T1000 (cell line): ENCODE measurements around the gene MS4A14.
"Not testable (repeated sequence)": the region's sequence is repeated elsewhere in the genome, so short reads cannot be mapped to it uniquely, and the experiment has no call there.

ENCODE experiments used
- DNase-seq: peaks from one replicate; lab custom pipeline; 2025; ENCODE audit warnings: mixed read lengths; lab: John Stamatoyannopoulos, UW

Gene MS4A14, protein sequence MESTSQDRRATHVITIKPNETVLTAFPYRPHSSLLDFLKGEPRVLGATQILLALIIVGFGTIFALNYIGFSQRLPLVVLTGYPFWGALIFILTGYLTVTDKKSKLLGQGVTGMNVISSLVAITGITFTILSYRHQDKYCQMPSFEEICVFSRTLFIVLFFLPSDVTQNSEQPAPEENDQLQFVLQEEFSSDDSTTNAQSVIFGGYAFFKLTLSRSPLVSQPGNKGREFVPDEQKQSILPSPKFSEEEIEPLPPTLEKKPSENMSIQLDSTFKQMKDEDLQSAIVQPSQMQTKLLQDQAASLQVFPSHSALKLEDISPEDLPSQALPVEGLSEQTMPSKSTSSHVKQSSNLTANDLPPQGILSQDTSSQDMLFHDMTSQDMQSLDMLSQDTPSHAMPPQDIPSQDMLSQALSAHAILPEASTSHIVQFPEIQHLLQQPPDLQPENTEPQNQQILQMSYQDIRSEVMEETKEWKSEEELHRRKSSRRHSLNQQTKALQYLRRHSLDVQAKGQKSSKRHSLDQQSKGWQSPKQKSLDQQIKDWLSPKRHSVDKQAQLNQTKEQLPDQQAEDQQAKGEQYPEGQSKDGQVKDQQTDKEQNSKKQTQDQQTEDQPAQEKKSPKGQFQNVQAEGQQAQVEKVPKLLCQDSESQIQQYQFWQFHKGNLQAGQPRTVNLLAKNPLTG

GRCh38 chr11:60396382-60396781, at the start of gene MS4A14:
TSS of gene MS4A14 (plus strand) at chr11:60396459. CDS start at chr11:60396579, 120 bp downstream.
- no peak for DNase-seq

DNA sequence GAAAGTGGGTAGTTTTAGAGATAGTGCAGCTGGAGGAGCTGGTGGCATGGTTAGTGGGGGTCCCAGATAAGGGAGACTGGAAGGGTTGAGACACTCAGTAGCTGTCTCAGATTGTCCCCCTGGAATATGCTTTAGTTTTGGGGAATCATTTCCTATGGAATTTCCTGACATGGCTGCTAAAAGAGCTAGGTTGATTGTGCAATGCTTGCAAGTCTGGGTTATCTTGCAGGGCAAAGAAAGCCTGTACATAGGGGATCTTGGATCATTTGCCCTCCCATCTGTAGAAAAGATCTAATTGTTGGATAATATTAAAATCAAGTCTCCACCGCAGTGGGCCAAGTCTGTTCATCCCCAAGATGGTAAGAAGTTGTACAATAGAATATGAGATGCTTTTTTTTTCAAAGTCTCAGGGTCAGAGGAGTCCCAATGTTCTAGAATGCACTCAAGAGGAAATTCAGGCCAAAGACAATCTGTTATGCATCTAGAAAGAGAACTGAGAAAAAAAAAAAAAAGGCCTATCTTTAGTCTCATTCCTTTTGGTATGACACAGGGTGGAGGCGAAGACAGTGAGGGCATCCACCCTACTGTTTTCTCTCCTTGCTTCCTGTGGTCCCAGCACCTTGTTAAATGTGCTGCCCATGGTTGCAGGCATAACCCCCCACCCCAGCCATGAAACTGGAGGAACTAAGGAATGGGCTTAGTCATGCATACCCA, 49.0 kb upstream of the MS4A14 start:
- DNase-seq = no peak

DNA sequence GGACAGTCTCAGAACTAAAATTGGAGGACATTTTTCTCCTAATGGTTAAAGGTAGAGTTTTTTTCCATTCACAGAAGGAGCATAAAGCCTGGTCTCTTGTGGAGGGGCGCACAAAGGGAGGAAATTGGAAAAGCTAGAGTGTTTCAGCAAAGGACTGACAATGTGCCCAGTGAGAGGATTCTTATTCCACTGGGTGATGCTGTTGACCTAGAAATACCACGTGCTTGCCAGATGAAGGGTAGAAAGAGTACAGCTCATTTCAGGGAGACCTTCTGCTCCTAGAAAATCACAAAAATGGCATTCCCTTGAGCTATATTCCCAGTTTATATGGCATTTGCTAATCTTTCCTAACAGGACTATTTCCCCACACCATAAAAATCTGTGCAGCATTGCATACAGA, 48.1 kb upstream of the MS4A14 start:
- no peak for DNase-seq

DNA sequence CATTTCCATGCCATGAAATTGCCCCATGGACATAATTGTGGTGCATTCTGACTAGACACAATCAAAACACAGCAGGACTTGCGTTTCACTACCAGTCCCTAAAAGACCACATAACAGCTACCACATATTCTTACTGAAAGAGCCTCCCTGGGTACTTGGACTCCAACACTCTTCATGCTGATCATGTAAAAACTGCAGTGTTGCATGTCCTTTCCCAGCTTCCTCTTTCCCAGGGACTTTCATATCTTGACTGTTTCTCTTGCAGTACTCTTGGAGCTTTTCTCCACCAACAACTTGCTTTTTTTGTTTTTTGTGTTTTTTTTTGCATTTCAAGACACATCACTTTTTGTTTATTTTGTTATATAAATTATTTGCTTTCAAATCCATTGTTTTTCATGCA, 46.3 kb upstream of the MS4A14 start:
- no peak for DNase-seq

DNA sequence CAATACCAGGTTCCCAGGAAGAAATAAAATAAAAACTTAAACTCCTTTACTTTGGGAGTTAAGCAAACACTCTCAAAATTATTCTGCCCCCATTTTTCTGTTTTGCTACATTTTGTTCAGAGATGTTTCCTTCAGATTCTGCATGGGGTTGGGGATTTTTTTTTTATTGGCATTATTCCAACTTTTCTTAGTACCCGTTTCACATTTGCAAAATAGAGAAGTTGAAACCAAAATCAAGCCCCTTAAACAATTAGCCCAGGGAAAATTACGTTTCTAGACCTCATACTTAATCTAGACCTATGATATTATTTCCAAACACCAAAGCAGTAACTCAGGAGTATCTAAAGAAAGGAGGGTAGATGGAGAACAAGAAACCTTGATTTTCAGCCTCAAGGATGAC, 38.5 kb upstream of the MS4A14 start:
- DNase-seq = no peak

GRCh38 chr11:60360621-60361020, 35.6 kb upstream of the MS4A14 start:
- DNase-seq = no peak

- DNase-seq = no peak
Observed at GRCh38 chr11:60362241-60362640, 34.0 kb upstream of the MS4A14 start.

DNA sequence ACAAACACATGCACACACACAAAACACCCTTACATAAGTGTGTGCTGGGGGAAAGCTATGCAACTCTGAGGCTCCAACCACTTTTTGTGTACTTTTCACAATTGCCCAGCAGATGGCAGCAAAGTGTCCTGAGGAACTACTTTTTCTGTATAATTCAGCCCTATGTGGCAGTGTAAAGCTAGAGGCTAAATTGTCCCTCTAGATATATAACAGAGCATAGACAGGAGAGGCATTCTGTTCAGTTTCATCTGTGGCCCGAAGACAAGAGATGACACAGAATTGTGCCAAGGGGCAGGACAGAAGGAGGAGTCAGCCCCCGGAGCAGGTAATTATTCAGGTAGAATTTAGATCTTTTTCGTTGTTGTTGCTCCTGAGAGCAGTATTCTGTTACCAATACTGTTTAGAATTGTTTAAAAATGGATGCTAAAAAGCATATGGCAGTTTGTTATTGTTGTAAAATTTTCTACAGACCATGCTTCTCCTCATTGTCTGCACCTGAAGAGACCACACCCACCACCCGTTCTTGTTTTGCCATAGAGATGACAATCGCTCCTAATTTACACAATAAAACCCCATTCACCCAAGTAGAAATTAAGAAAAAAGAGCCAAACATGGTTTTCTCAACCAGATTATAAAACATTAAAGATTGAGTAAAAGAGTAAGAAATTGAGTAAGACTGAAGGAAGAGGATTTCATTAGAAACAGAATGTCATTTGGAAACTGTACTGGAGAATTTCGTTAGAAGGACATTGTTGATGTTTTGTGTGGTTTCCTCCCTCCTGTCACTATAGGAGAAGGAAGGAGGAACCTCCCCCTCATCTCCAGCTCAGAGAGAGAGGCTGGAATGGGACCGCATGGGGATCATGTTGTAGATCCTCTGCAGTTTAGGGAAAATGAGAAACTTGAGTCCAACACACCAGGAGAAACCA, 32.5 kb upstream of the MS4A14 start:
- peak; percentile 14 for DNase-seq

GRCh38 chr11:60366262-60366904, 29.9 kb upstream of the MS4A14 start:
- DNase-seq = not testable (repeated sequence)

- DNase-seq = no peak
Observed at GRCh38 chr11:60367009-60367408, 29.2 kb upstream of the MS4A14 start.

GRCh38 chr11:60367896-60368295, 28.4 kb upstream of the MS4A14 start:
- no peak for DNase-seq

DNA sequence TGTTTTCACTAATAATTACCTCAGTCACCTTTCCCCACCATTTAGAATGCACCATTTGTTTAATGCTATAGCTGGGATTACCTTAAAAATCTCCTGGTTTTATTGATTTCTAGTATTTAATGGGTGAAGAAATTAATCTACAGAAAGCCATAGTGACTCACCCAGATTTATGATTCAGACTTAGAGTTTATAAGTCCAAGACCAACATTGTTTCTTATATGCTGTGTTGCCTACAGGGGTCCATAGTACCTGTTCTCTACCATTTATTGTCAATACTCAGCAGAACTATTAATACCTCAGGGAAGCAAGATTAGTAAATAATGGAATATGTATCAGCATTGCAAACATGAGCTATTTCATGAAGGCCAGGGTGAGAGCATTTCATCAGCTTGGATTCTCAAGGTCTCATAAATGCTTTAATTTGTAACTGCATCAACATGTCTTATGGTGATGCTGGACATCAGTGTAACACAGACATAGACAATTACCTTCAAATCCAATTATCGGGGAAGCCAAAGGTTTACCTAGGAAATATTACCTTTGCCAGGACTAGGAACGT, 25.9 kb upstream of the MS4A14 start:
- no peak for DNase-seq

- no peak for DNase-seq
Observed at GRCh38 chr11:60370811-60371298, 25.4 kb upstream of the MS4A14 start.

- no peak for DNase-seq
Observed at GRCh38 chr11:60371386-60371785, 24.9 kb upstream of the MS4A14 start.

DNA sequence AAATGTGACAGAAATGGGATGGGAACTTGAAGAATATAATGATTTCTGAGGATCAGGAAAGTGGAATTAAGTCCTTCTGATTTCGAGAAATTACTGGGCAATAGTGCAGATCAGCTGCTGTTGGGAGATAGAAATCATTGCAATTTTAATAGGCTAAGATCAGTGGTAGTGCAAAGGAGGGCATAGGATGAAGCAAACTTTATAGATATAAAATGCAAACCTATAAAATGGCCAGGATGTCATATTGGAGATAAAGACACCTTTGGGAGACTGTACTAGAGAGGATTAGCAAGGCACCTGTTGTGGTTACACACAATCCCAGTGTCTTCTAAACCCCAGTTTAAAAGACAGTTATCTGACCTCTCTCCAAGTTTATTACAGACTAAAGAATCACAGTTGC, 24.4 kb upstream of the MS4A14 start:
- no peak for DNase-seq

- DNase-seq = no peak
Observed at GRCh38 chr11:60372767-60373166, 23.5 kb upstream of the MS4A14 start.

- no peak for DNase-seq
Observed at GRCh38 chr11:60375316-60375715, 20.9 kb upstream of the MS4A14 start.

DNA sequence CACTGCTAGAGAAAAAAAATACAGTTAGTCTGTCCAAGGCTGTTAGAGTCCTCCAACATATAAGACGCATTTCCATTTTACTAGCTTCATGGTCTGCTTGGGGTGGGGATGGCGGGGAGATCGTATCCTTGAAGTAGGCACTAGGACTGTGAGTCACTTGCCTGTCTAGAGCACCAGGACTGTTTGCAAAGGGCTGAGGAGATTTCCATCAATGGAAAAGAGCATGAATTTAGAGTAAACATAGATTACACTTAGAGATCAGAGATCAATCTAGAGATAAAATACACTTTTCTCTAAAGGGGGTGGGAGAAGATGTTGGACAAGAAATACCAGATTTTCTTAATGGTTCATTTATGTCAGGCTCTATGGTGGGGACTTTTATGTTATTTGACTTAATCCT, 19.7 kb upstream of the MS4A14 start:
- no peak for DNase-seq

GRCh38 chr11:60377401-60378136, 18.7 kb upstream of the MS4A14 start:
- no peak for DNase-seq

DNA sequence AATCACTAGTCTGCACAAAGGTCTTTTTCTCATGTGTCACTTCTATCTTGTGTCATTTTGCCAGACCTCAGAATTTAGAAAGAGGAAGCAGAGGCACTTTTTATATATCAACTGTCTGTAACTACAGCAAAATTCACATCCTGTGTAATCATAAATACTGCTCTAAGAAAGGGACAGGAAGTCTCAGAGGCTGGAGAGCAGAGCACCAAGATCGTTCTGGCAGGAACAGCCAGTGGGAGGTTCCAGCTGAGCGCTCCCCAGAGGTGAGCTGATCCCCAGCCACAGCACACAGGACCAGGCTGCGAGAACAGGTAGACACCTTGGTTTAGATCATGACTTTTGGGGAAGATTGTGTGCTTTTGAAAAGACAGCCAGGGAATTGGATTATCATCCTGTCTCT, 17.9 kb upstream of the MS4A14 start, which contains the start of gene MS4A7:
Gene MS4A7, plus strand, starts transcription at position 179 of the 400 bp plus-strand sequence. CDS start 4,610 bp downstream, outside the sequence.
- no peak for DNase-seq
